Measurements from ENCODE around the gene CD164L2.
"Not testable (repeated sequence)": the region's sequence is repeated elsewhere in the genome, so short reads cannot be mapped to it uniquely, and the experiment has no call there.

The CD164L2 gene

DNA sequence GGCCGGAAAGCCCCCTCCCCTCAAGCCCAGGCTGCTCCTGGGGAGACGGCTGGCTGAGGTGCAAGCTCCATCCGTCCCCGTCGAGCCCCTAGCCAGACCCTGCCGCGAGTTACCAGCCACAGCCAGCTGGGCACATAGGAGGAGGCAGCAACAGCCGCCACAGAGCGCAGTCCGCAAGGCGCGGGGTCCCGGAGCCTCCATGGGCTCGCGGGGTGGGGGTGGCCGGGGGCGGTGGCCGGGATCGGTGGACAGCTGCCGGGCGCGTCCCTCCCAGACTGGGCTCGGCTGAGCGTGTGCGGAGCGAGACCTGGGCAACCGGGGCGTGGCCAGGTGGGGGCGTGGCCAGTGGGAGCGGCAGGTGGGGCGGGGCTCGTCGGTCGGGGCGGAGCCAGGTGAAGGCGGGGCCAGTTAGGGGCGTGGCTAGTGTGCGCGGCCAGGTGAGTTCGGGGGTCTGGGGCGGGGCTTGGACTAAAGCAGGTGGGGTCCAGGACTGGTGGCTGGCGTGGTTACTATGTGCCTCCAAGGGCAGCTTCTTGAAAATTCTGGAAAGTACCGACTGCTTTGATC, at the start of gene CD164L2:
Gene CD164L2, minus strand, starts transcription at position 295 of the 567 bp plus-strand sequence. Its CDS starts 94 bp downstream, at position 201.
- no peak for DNase-seq

- DNase-seq: not testable (repeated sequence)
These were observed 49.6 kb upstream of the CD164L2 start for GRCh38 chr1:27432725-27433124.

DNA sequence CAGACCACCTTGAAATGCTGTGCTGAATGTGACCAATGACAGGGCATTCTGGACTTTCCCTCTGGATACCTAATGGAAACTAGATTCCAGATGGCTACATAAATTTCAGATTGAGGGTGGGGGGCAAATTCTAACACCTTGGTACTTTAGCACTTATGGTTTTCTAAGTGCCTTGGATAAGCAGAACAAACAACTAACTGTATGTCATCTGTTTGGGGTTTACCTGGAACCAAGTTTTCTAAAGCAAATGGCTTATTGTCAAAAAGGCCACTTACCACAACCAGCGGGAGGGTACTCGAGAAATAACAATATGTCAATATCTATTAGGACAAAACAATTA, 48.4 kb upstream of the CD164L2 start:
- DNase-seq: no peak

GRCh38 chr1:27430903-27431600, 47.9 kb upstream of the CD164L2 start:
- peak in 1 of 2 donors; percentile 82 for DNase-seq

DNA sequence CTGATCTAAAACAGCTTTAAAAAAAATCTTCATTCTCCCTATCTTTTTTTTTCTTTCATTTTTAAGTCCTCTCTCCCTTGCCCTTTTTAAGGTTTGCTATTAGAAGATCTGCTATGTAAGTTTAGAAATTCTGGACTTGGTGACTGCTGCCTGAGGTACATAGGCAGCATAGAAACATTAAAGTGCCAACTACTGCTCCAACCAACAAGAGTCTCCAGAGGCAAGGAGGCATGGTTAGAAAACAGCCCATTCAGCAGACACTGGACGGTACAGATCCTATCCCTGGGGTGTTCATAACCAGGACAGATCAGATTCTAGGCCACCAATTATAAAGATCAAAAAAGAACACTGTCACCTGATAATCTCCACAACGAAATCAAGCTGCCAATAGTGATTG, 45.9 kb upstream of the CD164L2 start:
- DNase-seq: no peak

- peak in 1 of 2 donors; percentile 75 for DNase-seq
These were observed 45.3 kb upstream of the CD164L2 start for GRCh38 chr1:27428316-27429028.

DNA sequence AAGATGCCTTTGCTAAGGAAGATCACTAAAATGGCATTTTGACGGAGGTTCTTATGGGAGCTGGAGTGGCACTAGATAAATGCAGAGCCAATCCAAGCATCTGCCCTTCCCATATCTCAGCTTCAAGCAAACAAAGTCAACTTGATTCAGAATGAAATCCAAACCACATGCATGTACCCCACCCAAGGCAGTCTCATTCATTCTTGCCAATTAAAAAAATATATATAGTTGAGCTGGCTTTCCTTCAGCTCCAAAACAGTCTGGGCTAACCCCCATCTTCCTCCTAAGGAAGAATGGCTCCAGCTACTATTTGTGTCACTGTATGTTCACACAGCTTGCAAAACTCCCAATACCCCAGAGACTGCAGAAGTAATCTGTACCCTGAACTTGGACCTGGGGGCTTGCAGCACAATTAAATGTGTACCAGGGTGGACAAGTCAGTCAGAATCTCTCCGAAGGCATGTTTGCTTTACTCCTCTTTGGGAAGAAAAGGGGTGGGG, 44.7 kb upstream of the CD164L2 start:
- DNase-seq: no peak

DNA sequence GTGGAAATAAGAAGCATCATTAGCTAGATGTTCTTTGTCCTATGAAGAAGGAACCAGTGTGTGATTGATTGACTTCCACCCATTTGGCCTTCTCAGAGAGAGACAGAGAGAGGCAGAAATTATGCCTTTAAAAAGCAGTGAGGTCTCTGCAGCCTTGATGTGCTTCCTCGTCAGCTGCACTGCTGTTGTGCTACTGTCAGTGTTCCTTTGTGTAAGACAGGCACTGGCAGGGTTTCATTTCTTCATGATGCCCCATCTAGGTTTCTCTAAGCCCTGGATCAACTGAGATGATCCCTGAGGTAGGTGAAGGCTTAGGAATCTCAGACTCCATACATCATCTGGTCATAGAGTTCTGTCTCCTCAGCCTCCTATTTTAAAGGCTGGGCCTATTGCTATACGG, 44.2 kb upstream of the CD164L2 start:
- no peak for DNase-seq

DNA sequence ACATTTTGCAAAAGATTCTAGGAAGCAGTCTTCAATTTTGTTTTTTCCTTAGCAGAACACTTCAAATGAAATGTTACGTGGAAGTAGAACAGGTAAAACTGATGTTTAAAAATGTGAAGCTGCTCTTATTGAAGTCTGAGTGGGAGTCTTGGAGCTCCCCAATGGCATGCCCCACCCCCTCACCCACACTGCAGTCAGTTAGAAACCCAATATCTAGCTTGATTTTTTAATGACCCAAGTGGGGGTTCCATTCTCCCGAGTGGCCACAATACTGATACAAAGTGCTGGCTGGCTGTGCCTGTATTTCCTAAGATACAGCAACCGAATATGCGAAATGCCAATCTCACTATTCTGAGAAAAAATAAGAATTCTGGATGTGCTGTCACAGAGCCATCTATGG, 40.6 kb upstream of the CD164L2 start:
- no peak for DNase-seq

GRCh38 chr1:27418326-27419185, 35.4 kb upstream of the CD164L2 start:
- no peak for DNase-seq

GRCh38 chr1:27417713-27418112, 34.6 kb upstream of the CD164L2 start:
- DNase-seq: no peak

DNA sequence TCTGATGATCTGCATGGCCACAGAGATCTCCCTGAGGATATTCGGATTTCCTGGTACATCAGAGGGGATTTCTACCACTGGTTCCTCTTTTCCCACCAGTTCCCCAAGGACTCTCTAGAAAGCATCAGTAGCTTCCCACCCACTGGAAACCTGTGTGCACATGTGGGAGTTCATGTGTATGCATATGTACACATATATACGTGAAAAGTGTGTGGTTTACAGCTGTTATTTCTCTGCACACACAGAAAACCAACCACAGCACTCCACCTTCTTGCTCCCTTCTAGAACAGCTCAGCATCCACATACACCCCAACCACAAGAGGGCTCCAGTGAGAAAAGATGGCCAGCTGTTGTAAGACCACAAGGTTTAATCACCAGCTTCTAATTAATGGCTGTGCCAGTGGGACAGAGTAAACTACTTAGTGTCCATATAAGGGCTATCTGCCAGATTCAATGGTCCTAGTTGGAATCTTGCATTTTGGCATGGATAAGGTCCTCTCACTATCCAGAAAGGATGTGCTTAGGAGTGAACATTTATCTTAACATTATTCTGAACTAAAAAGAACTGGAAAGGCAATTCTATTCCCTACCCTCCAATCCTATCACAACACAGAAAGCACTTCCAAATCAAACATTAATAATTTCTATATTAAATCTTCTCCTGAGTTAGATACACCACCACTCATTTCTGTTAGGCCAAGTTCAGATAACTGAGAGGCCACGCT, 33.4 kb upstream of the CD164L2 start:
- DNase-seq: peak in 1 of 2 donors; percentile 82

DNA sequence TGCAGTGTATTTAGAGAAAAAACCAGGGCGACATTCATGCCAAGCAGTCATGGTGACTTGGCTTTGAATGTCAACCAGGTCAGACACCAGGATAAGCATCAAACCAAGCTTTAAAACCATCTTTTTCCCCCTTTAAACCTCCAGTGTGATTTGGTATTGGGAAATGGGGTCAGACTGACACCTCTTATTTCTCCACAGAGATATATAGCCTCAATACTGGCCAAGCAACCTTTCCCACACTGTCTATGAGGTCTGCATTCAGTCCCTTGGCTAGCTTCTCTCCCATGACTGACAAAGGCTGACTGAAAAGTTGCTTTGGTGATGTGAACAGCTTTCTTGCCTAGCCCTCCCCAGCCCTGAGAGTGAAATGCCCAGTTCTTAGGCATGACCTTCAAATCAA, 31.0 kb upstream of the CD164L2 start:
- no peak for DNase-seq

DNA sequence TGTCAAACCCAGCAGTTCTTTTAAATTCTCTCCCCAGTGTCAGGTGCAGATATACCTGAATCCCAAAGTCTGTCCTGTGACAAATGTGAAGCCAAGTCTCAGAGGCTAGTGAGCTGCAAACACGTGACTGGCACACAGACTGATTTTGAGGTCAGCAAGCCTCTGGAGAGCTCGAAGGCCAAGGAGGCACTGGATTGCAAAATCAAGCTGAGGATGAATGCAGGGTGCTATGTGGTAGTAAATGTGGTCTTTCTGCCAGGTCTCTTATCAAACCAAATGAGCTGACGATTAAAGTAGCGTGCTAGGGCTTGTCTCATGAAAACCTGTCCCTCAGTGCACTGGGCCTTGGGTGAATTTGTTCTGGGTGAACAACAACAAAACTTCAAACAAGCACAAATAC, 29.9 kb upstream of the CD164L2 start:
- no peak for DNase-seq

DNA sequence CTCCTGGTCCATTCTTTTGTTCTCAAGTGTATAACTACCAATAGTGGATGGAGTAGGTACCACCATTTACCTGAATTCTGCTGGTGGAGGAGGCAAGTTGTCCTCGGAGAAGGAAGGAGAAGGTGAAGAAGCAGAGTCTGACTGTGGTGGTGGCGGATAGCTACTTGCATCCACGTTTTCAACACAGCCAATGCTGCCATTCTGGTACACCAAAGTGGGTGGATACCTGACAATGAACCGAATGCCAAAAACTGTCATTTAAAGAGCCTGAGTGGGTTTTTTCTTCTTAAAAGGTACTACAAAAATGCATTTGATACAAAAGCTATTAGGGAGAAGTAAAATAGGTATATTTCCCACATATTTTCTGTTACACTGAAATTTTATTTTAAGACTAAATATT, 29.4 kb upstream of the CD164L2 start:
- DNase-seq: no peak

GRCh38 chr1:27410709-27411108, 27.6 kb upstream of the CD164L2 start:
- DNase-seq: no peak

- DNase-seq: no peak
These were observed 26.5 kb upstream of the CD164L2 start for GRCh38 chr1:27409669-27410068.

GRCh38 chr1:27408151-27408550, 25.0 kb upstream of the CD164L2 start:
- no peak for DNase-seq

- DNase-seq: not testable (repeated sequence)
These were observed 23.7 kb upstream of the CD164L2 start for GRCh38 chr1:27406791-27407190.

- no peak for DNase-seq
These were observed 23.2 kb upstream of the CD164L2 start for GRCh38 chr1:27406362-27406680.

DNA sequence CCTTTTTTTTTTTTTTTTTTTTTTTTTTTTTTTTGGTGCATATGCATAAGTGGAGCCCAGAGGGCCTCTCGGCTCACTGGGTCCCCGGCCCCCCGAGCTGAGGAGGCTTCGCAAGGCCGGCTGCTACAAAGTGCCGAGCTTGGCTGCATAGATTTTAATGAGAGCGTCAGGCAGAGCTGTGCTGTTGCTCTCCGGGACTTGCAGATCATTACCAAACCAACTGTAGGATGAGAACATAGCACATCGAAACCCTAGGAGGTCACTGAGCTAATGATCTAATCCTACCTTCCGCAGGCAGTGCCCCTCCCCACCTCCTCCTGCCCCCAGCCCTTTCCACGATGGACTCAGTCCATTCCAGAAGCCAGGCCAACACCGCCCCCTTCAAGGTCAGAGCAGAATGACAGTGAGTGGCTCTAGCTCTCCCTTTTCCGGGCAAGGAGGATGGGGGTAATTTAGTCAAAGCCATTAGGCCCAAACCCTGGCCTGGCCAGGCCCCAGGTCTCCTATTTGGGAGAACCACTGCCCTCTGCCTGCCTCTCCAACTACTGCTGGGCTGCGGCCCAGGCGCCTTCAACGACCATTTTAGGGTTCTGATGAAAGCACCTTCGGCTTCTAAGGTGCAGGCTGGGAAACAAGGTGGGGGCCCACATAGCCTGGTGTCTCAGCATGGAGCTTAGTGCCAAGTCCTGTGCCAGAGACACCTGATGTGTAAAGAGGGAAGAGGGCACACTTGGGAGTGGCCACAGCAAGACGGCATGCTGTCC, 22.6 kb upstream of the CD164L2 start:
- not testable (repeated sequence) for DNase-seq

- DNase-seq: no peak
These were observed 21.9 kb upstream of the CD164L2 start for GRCh38 chr1:27405074-27405473.

Measured in bone marrow (tissue), 2 donors.